Nucleus accumbens (tissue), 56 donors: ENCODE measurements around the gene ACTL8.

Experiments
- DNase-seq, 56 donors: peaks; one replicate each; lab custom pipeline; 2025; lab: John Stamatoyannopoulos, UW

ACTL8 gene

DNA sequence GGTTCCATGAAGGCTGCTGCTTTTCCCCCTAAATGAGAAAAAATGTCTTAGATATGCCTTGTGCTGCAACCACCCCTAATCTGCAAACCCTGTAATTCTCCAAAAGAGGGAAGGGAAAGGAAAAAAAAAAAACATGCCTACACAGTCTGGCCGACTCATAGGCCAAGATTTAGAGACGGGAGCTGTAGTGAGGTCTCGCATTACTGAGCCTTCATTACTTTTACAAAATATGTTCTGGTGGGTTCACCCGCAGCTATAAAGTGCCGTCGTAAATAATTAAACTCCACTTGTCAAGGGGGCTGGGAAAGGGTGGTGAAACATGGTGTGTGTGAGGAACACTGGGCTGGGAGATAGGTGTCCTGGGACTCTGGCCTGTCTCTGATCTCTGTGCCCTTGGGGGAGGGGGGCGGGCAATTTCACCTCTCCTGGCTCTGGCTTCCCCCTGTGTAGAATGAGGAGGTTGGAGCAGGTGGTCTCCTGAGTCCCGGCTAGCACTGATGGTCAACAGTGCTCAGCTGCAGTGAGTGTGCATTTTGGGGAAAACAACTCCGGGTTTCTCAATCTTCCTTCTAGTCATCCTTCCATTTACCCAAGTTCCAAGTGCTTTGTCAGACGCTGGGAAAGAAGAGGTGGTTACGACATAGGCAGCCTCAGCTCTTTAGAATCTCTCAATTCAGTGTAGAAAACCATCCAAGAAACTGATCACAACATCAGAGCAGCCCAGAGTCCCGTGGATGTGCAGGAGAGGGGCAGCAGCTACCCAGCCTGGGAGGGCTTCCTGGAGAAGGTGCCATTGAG lies 82.3 kb downstream of the ACTL8 start:
- no peak for DNase-seq

DNA sequence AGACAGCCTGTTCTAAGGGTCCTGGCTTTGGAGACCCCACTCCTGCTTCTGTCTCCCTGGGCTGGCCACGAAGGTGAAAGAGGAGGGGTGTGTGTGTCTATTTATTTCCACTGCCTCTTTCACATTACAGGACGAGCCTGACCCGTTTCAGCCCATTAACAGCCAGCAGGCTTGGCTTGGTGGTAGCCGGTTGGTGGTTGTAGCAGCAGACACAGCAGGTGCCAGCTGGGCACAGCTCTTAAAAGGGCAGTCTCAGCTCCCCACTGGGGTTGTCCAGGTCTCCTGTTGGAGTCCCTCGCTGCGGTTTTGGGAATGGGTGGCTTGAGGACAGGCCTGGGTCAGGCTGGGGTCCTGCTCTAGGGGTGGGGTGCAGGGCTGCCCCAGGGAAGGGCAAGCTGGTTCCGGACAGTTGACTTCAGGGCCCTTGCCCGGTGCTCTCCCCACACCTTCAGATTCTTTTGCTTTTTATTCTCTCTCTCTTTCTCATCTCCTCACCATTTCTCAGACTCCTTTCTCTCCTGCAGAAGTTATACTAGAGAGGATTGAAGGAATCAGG lies 84.6 kb downstream of the ACTL8 start:
- DNase-seq = no peak

DNA sequence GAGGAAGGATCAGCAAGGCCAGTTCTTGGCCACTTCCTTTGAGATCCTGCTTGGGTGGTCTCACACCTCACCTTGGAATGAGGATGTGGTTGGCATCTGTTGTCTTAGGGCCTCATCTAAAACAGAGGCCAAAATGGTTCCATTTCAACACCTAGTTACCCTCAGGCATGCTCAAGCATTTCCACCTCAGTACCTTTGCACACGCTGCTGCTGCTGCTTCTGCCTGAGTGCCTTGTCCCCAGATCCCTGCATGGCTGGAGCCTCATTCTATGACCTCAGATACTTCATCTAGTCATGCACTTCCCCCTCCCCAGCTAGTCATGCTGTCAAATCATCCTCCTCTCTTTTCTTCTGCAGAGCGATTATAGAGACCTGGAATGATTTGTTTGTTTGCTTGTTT lies 86.8 kb downstream of the ACTL8 start:
- DNase-seq = no peak

DNA sequence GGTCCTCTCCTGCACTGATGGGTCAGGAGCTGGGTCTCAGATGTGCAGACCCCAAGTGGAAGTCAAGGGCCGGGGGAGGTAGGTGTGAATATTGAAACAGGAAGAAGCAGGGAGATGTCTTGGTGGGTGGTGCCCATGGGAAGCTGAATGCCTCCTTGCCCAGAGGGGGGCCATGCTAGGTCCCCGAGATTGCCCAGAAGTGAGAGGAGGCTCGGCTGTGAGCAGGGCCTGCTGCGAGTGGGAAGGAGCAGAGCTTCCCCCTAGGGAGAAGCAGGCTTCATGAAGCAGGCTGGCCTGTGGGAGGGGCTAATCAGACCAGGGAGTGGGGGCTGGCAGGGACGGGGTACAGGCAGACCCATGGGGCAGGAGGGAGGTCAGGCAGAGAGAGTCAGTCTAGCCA lies 87.6 kb downstream of the ACTL8 start:
- no peak for DNase-seq

DNA sequence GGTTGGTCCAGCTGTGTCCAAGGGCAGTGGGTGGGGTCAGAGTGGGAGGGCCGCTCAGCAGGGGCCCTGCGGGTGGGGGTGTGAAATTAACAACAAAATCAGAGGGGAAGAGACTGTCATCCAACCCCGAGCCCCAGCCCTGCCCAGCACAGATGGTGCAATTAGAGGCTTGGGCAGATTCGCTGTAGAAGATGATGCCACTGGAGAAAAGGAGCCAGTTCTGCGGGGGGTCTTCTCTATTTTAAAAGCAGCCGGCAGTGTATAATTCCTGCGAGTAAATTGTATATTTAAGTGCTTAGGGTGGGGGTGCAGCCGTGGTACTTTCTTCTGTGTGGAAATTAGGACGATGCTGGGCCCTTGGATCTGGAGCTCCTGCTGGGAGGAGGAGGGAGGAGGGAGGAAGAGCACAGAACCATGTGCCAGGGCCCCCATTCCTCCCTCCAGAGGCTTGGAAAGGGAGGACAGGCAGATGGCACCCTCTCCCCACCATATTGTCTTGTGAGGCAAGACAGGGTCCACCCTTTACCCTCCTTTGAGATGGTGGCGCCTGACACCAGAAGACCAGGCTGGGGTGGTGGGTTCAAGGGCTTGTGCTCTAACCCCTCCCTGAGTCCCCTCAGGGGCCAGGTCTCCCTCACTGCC lies 89.2 kb downstream of the ACTL8 start:
- no peak for DNase-seq

DNA sequence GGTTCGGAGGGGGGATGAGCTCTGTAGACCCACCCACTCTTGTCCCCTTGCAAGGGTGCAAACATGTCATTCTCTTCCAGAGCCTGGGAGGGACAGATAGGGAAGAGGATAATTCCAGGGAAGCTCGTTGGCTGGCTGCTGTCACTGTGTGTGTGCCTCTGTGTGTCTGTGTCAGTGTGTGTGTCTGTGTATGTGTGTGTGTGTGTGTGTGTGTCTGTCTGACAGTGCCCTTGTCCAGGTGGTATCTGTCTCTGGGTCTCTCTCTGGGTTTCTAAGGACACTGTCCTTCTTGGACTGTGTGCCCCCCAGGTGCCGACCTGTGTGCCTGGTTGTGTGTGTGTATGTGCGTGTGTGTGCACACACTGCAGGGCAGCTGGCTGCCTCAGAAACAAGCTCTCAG lies 90.5 kb downstream of the ACTL8 start:
- no peak for DNase-seq

DNA sequence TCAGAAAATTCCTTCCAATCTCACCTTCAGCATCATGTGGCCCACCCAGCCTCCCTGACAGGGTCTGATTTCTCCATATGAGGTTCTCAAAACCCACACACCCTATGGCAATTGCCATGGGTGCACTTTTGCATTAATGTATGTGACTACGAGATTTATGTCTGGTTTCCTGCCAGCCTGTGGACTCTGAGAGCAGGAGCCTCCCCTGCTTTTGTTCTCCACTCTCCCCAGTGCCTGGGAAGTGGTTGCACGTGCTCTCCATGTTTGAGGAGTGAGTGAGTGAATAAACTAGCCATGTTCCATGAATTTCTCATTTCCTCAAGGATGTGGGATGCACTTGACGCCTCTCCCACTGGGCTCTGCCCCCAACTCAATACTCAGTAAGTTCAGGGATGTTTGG lies 91.2 kb downstream of the ACTL8 start:
- no peak for DNase-seq

DNA sequence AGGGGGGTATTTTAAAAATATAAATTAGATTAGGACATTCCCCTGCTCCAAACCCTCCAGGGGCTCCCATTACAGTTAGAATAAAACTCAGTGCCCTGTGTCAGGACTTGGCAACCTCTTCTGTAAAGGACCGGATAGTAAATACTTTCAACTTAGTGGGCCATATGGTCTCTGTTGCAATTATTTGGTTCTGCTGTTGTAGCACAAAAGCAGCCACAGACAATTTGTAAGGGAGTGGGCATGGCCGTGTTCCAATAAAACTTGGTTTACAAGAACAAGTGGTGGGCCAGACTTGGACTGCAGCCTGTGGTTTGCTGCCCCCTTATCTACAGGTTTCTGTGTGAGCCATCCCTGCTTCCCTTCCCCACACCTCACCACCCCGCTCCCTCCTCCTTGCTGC lies 92.0 kb downstream of the ACTL8 start:
- no peak for DNase-seq

DNA sequence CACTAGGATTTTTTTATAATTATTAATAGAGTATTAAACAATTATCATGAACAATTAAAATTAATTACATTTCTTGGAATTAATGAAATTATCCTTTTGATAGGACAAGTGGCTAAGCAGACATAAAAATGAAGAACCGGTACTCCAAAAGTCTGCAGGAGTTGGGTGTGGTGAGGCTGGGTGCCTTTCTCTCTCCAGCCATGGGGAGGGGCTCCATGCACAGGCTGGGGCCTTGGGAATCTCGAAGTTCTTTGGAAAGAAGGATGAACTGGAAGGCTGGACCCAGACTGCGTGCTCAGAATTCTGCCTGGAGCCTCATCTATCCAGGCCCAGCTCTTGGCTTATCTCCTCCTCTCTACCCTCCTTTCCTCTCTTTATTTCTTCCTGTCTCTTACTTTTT lies 94.1 kb downstream of the ACTL8 start:
- DNase-seq = no peak

DNA sequence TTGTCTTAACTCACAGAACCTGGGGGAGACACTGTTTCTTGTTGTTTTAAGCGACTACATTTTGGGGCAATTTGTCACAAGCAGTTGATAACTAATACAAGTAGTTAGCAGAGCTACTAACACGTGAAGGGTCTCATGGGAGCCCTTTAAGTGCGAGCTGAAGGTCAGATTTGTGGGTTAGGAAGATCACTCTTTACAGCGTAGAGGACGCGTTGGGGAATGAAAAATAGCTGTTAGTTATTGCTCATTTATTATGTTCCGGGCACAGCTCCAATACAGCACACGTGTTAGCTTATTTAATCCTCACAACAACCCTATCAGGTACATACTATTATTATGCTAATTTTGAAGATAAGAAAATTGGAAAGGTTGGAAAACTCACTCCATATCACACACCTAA lies 95.9 kb downstream of the ACTL8 start:
- DNase-seq = no peak

DNA sequence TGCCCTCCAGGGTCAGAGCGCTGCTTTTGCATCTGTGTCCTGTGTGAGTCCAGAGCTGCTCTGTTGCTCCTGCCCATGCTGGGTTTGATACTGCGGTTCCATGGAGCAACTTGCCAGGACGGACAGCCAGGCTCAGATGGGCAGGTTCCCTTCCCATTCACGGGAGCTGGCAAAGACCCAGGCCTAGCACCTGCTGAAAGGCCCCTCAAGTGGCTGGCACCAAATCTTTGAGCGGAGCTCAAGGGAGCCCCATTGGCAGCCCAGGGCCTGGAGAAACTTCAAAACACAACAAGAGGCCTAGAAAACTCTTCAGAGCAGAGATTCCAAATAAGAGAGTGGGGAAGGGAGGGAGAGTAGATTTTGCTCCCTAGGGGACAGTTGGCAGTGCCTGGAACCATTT lies 97.2 kb downstream of the ACTL8 start:
- no peak for DNase-seq

DNA sequence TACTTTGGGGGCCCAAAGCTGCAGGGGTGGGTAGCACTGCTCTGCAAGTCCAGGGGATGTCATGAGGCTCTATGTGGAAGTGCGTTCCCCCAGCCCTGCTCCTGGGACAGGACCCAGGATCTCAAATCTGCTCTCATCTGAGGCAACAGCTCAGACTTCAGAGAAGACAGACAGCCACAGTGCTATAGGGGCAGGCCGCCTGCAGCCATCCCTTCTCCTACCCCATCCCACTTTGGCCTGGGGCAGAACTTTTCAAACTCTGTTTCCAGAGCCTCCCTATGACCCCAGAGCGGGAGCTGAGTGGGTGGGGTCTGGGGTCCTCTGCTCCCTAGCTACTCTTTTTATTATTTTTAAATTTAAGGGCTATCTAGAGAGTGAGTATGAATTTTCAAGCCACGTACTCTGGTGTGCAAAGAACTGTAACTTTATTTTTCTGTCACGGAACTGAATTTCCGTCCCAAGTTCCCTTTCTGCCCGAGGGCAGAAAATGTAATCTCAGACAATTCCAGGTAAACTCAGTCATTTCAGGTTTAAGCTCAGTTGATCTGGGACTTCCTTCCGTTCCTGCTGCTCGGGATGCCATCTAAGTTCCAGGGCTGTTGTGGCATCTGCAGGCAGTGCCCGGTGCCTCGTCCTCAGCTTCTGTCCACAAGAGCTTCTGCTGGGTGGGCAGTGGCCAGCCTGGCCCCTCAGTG lies 98.3 kb downstream of the ACTL8 start:
- DNase-seq = no peak

DNA sequence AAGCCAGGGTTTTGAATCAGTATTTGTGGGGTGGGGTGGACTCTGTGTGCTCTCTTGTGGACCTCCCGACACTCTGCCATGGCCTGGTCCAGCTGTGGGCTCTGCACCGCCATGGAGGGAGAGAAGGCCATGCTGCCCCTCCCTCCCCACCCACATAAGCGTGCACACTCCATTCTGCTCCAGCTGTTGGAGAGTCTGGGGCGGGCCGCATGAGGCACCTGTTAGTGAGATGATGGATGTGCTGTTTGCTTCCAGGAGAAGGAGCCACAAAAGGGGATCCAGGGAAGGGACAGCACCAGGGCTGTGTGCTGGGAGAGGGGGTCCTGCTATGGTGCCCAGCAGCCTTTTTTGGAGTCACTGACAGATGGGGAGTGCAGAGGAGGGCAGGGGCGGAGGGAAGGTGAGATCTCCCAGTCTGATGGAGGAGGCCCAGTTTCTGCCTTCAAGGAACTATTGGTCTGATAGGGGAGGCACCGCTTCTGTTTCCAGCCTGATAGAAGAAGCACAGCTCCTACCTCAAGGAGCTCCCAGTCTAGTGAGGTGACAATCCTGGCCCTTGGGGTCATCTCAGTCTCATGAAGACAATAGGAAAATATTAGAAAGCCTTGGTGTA lies 101.5 kb downstream of the ACTL8 start:
- no peak for DNase-seq

DNA sequence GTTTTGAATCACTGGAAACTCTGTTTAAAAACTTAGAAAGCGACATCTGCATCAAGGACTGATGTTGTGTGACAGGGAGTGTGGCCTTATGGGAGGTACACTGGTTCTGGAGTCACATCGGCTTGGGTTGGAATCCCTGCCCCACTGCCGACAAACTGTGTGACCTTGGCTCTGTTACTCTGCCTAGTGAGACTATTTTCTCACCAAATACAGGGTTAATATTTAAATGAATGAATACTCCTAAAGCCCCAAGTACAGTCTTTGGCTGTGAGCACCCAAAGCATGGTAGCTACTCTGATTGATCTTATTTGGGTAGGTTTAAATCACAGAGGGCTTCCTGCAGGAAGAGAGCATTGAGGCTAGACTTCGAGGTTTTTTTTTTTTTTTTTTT lies 102.0 kb downstream of the ACTL8 start:
- no peak for DNase-seq

DNA sequence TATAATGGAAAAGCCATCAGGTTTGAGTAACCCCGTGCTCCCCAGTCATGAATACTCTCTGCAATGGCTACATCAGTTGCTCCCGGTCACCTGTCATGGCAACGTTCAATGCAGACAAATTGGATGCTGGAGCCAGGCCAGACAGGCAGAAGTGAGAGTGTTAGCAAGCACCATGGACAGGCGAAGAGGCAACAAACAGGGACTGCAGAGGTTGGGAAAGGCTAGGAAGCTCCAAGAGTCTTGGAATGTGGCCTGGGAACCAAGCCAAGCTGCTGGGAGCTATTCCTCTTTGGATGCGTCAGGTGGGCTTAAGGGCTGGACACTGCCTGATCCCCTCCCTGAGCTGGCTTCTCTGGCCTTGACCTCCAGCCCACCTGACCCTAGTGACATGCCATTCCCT lies 102.9 kb downstream of the ACTL8 start:
- no peak for DNase-seq

DNA sequence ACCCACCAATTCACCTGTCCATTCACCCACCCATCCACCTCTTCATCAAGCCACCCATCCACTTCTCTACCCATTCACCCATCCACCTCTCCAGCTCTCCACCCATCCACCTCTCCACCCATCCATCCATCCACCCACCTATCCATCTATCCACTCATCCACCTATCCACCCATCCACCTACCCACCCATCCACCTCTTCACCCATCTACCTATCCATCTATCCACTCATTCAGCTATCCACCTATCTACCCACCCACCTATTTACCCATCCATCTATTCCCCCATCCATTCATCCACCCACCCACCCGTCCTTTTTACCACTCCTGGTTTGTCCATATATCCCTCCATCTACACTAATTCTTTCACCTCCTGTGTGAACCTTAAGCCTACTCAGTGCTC lies 105.7 kb downstream of the ACTL8 start:
- no peak for DNase-seq

DNA sequence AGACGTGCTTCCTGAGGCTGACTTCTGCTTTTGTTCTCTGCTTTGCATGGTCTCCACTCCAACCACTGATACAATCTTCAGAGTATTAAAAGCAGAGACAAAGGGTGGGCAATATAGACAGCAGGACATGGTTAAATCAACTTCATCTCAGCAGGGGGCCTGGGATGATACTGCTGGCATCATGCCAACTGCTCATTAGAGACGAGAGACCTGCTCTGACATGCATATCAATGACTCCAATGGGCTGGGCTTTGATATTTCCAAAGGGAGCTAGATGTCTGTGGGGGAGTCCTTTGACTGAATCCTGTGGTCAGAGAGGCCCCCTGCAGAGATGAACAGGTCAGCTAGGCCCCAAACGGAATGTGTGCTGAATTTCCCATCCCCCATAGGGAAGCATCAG lies 106.6 kb downstream of the ACTL8 start:
- no peak for DNase-seq

DNA sequence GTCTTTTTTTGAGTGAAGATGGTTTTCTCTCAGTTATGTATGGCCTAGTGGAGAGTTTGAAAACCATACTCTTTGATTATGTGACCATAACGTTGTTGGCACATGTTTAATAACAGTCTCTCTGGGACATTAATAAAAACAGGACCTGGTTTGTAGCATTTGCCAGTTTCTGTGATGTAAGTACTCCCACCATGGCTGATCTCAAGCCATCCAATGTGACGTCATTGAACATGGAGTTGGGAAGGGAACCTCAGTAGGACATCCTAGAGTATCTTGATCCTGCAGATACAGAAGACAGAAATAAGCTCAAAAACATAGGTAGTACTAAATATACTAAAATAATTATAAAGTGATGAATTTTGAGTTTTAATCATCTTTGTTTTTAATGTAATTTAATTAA lies 107.0 kb downstream of the ACTL8 start:
- DNase-seq = no peak

DNA sequence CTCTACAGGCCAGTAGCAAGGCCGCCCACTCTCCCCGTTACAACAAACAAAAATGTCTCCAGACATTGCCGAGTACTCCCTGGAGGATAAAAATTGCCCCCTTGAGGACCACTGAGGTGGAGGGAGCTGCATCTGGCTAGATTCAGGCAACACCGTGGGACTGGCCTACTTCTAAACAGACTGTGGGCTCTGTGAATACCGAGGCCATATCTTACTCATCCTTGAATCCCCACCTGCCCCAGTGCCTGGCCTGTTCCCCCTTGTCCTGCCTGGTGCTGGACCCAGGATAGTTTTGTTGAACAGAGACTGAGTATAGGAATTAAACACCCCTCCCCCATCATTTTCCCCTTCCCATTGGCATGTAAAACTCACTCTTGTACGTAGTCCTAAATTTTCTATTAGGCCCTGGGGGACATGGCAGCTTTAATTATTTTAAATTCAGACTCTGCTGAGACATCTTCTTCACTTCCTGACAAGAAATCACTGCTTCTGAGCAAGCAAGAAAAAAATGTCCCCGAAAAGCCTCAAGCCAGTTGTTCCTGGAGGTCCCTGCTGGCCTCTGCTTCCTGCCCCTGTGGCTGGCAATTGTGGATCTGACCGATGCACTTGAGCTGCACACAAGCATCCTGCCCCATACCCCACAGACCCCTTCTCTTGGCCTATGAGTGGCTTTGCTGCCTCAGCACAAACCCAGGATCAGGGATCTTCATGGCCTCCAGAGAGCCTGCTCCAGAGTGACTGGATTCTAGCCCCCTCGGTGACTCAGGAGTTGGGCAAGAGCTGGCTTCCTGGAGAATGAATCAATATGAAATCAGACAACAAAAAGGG lies 111.0 kb downstream of the ACTL8 start:
- DNase-seq = no peak

DNA sequence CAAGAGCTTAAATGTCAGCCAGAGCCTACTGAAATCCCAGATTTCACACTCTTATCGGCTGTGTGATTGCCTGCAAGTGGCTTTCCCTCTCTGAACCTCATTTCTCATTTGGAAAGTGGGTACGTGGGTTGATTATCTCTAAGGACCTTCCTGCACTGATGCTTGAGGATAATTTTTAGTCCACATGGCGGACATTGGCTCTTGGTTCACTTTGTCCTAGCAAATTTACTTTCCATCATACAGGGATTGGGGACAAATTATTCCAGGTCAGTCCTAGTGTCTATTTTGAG lies 111.6 kb downstream of the ACTL8 start:
- no peak for DNase-seq

DNA sequence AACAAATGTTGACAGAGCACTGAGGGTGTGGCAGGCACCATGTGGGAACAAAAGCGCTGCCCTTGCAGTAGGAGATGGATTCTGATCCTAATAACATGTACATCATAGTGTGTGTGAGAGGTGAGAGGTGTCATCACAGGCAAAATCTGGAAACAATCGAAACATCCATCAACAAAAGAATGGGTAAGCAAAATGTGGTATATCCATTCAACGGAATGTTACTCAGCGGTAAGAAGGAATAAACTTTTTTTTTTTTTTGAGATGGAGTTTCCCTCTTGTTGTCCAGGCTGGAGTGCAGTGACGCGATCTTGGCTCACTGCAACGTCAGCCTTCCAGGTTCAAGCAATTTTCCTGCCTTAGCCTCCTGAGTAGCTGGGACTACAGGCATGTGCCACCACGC lies 112.3 kb downstream of the ACTL8 start:
- no peak for DNase-seq
